Activated CD8-positive, alpha-beta T cell treated with anti-CD3 and anti-CD28 coated beads, Interleukin-2, amount 10 ng/mL, durations not matched to agents 7 days and 5 days (primary cell): ENCODE data around the gene GNB4. TPM values are rescaled to one million over a fixed set of nuclear protein-coding genes. Genes with fewer than 3 reads are reported as not detected.

Experiments used
- ATAC-seq: fragments of 150-1000 bp; cut with Tn5 transposase; one replicate; pipeline ENCODE4 v1.10.0; 2021; ENCODE audit warnings: moderate library complexity
- CTCF ChIA-PET: fragments of 350-600 bp; sonication (Branson Sonifier 250); formaldehyde crosslinking; loops from one replicate; lab custom pipeline; 2021; ENCODE audit warnings: antibody characterized with exemption; lab: Charles Lee
- POLR2A ChIA-PET: fragments of 350-600 bp; sonication (Branson Sonifier 250); formaldehyde crosslinking; loops from one replicate; lab custom pipeline; 2021; ENCODE audit warnings: antibody characterized with exemption; lab: Charles Lee
- DNase-seq: peaks from one replicate; pipeline ENCODE4 v3.0.0-alpha.2; 2020
- H3K27ac Mint-ChIP-seq: one replicate; pipeline ENCODE4 v1.8.0; 2021; ENCODE audit warnings: mild to moderate bottlenecking, mixed read lengths
- H3K27me3 Mint-ChIP-seq: one replicate; pipeline ENCODE4 v1.8.0; 2021; ENCODE audit warnings: low read depth, mixed read lengths
- H3K36me3 Mint-ChIP-seq: one replicate; pipeline ENCODE4 v1.8.0; 2021; ENCODE audit warnings: low read depth, mixed read lengths
- H3K4me1 Mint-ChIP-seq: one replicate; pipeline ENCODE4 v1.8.0; 2021; ENCODE audit warnings: low read depth, mixed read lengths
- H3K4me3 Mint-ChIP-seq: one replicate; pipeline ENCODE4 v1.8.0; 2021; ENCODE audit warnings: mild to moderate bottlenecking, mixed read lengths
- H3K9me3 Mint-ChIP-seq: one replicate; pipeline ENCODE4 v1.8.0; 2022; ENCODE audit warnings: mixed read lengths; ENCODE audit not compliant: insufficient read depth
- total RNA-seq, 2 experiments: library from RNA; stranded (reverse); gene quantifications; one replicate each; pipeline ENCODE4 v1.2.3, GENCODE V29; 2021

GNB4 gene
- total RNA-seq, 2 experiments from 2014 or later: 6.7 to 10.3 TPM

DNA sequence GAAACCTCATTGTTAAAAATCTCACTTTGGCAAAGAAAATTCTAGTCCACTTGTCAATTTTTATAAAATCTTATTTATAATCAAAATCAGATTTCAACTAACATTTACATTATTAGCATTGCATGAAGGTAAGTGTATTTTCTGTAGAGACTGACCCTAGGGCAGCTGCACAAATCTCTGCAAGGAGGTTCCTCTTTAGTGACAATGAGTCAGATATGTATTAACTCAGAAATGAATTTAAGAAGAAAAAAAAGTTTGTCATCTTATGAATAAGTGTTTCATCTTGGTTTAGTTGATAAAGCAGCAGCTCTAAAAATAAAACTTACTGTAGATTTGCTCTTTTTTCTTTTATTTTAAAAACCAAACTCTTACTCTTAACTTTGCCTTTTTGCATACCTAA, 9.0 kb upstream of the GNB4 start:
- H3K27ac Mint-ChIP-seq: no peak overlapping the region
- peaks cover 30% of the 10 kb centered on the region for H3K27me3 Mint-ChIP-seq
- CTCF ChIA-PET: interaction anchor here (0.9 kb wide), 1 partner anchor 9 kb away, joined by 3 read pairs; no protein-coding TSS in a partner anchor
- H3K9me3 Mint-ChIP-seq: no peaks in the 10 kb centered on the region
- H3K36me3 Mint-ChIP-seq: no peaks in the 10 kb centered on the region
- ATAC-seq (no peak), DNase-seq (no peak)
- POLR2A ChIA-PET: no interaction called here
- peaks cover 8% of the 10 kb centered on the region for H3K4me1 Mint-ChIP-seq
- H3K4me3 Mint-ChIP-seq: no peak overlapping the region

DNA sequence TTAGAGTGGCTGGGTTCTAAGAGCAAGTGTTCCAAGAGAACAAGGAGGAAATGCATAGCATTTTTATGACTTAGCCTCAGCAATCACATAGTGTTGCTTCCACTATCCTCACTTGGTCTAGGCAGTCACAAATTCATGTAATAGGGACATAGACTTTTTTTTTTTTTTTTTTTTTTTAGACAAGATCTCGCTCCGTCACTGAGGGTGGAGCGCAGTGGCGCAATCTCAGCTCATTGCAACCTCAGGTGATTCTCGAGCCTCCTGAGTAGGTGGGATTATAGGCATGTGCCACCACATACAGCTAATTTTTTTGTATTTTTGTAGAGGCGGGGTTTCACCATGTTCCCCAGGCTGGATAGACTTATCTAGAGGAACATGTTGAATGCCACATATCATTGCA, 4.7 kb upstream of the GNB4 start:
- POLR2A ChIA-PET: no interaction called here
- H3K27me3 Mint-ChIP-seq: peaks cover 52% of the 10 kb centered on the region
- DNase-seq: no peak
- no peaks in the 10 kb centered on the region for H3K9me3 Mint-ChIP-seq
- no peak overlapping the region for H3K27ac Mint-ChIP-seq
- H3K4me3 Mint-ChIP-seq: no peak overlapping the region
- H3K4me1 Mint-ChIP-seq: peaks cover 9% of the 10 kb centered on the region
- H3K36me3 Mint-ChIP-seq: peaks cover 2% of the 10 kb centered on the region
- CTCF ChIA-PET: no interaction called here
- ATAC-seq: no peak

DNA sequence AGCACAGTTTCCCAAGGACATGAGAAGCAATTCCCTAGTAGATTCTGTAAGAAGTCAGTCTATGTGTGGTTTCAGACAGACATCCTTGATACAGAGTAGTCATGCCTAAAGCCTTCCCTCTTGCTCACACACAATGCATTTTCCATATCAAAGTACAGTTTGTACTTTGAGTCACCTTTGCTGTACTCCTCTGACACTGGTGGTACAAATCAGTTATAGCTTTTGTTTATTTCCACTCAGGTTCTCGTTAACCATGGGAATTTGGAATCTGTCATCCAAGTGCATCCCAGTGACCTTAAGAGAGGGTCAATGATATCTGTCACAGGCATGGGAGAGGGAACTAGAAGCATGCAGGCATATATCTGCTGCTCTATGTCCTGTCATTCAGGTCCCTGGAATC, 3.6 kb upstream of the GNB4 start:
- H3K4me3 Mint-ChIP-seq: no peak overlapping the region
- ATAC-seq: no peak
- peaks cover 17% of the 10 kb centered on the region for H3K4me1 Mint-ChIP-seq
- H3K36me3 Mint-ChIP-seq: peaks cover 2% of the 10 kb centered on the region
- DNase-seq: no peak
- POLR2A ChIA-PET: no interaction called here
- CTCF ChIA-PET: no interaction called here
- no peak overlapping the region for H3K27ac Mint-ChIP-seq
- no peaks in the 10 kb centered on the region for H3K9me3 Mint-ChIP-seq
- peaks cover 59% of the 10 kb centered on the region for H3K27me3 Mint-ChIP-seq

DNA sequence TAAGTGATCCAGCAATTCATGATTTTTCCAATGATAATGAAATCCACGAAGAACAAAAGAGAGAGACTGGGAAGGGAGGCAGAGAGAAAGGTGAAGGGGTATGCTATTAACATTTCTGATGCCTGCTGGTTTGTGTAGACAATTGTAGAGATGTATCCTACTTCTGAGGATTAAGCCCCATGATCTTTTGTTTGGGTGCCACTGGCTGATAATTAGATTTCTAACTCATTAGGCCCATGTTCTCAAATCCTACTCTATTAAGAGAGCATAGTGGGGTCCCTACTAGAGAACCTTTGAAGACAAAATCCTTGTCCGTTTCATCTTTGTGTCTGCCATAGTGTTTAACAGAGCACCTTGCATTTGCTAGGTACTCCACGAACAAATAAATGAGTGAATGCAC, 2.7 kb upstream of the GNB4 start:
- Mint-ChIP-seq H3K9me3 (no peaks in the 10 kb centered on the region), H3K27ac (no peak overlapping the region), H3K4me3 (no peak overlapping the region), H3K27me3 (peaks cover 64% of the 10 kb centered on the region), H3K36me3 (peaks cover 2% of the 10 kb centered on the region), H3K4me1 (peaks cover 22% of the 10 kb centered on the region)
- ATAC-seq (no peak), DNase-seq (no peak)
- ChIA-PET CTCF (no interaction called here), POLR2A (no interaction called here)

DNA sequence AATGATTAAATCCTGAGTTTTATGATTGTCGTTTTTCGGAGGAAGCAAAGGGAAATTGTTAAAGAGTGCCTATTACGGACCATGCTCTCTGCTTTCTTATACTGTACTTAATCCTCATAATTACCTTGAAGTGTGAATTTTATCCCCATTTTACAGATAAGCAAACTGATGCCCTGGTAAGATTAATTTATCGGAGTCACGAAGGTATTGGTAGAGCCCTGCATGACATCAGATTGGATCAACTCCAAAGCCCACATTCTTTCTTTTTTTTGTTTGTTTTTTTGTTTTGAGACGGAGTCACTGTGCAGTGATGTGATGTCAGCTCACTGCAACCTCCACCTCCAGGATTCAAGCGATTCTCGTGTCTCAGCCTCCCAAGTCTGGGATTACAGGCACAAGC, 1.6 kb upstream of the GNB4 start:
- no peak overlapping the region for H3K4me3 Mint-ChIP-seq
- POLR2A ChIA-PET: no interaction called here
- CTCF ChIA-PET: no interaction called here
- H3K27ac Mint-ChIP-seq: no peak overlapping the region
- peaks cover 22% of the 10 kb centered on the region for H3K4me1 Mint-ChIP-seq
- H3K36me3 Mint-ChIP-seq: peaks cover 2% of the 10 kb centered on the region
- ATAC-seq (no peak), DNase-seq (no peak)
- H3K9me3 Mint-ChIP-seq: no peaks in the 10 kb centered on the region
- peaks cover 63% of the 10 kb centered on the region for H3K27me3 Mint-ChIP-seq

DNA sequence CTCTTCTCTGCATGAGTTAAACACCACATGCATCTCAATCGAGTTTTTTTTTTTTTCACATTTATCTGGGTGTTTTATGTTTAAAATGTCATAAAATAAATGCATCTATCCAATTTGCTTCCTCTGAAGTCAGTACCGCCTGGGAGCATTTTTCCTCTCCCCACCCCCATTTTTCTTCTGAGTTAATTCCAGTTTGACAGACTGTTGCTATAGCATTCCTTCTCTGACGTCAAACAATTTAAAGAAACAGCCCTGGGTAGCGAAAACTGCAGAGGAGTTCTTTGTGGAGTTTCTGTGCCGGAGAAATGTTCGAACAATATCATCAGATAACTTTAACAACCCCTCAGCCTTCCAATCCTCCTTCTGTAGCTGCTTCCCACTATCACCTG, 900 bp upstream of the GNB4 start:
- ATAC-seq: no peak
- Mint-ChIP-seq H3K4me1 (peaks cover 22% of the 10 kb centered on the region), H3K36me3 (peaks cover 2% of the 10 kb centered on the region), H3K9me3 (no peaks in the 10 kb centered on the region), H3K27ac (no peak overlapping the region), H3K27me3 (peaks cover 64% of the 10 kb centered on the region), H3K4me3 (peak overlapping the region; percentile 84)
- no peak for DNase-seq
- ChIA-PET CTCF (no interaction called here), POLR2A (interaction anchor here (1.4 kb wide), 1 partner anchor 110 kb away, joined by 4 read pairs; the partner anchor contains the start of gene ACTL6A)

DNA sequence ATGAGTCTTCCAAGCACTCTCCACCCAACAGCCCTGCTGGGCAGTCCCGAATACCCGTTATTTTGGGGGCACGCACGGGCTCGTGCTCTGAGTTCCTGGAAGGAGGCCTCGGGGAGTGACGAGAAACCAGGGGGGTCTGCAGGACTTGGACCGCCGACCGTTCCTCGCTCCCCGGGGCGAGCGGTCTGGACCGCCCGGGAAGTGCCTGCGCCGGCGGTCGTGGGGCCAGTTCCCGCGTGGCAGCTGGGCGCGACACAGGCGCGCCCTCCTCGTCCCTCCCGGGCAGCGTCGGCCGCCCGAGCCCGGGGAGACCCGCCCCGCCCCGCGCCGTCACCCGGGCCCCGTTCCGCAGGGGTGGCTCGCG, 387 bp downstream of the GNB4 start:
- Mint-ChIP-seq H3K27me3 (peaks cover 60% of the 10 kb centered on the region), H3K36me3 (peaks cover 2% of the 10 kb centered on the region), H3K9me3 (no peaks in the 10 kb centered on the region), H3K4me1 (peaks cover 22% of the 10 kb centered on the region), H3K4me3 (peak overlapping the region; percentile 85), H3K27ac (peak overlapping the region; percentile 79)
- CTCF ChIA-PET: interaction anchor here (0.6 to 1.5 kb wide), 2 partner anchors 112 to 158 kb away, joined by 3 to 4 read pairs; partner anchors contain the start of gene ACTL6A
- DNase-seq (no peak), ATAC-seq (peak; percentile 72)
- POLR2A ChIA-PET: interaction anchor here (1.4 kb wide), 1 partner anchor 112 kb away, joined by 4 read pairs; the partner anchor contains the start of gene ACTL6A

DNA sequence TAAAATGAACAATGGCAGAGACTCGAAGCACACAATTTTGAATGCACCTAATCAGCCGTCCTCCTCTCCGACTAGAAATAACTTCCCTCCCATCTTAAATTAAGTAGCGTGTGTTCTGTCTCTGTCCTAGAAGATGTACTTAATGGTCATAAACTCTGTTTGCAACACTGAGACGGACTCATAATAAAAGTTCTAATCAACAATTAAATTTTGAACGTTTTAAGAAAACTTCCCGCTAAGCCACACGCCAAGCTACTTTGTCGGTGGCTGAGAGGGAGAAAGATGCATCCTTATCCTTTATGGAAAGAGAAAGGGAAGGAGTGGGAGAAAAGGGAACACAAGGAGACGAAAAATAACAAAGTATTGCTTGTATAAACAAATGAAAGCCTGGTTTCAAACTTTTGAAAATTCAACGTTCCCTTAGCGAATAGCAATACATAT, 989 bp downstream of the GNB4 start:
- peaks cover 55% of the 10 kb centered on the region for H3K27me3 Mint-ChIP-seq
- peak overlapping the region; percentile 85 for H3K4me3 Mint-ChIP-seq
- peaks cover 2% of the 10 kb centered on the region for H3K36me3 Mint-ChIP-seq
- no peak for DNase-seq
- H3K9me3 Mint-ChIP-seq: no peaks in the 10 kb centered on the region
- no peak for ATAC-seq
- ChIA-PET CTCF (interaction anchor here (1.5 kb wide), 1 partner anchor 112 kb away, joined by 4 read pairs; the partner anchor contains the start of gene ACTL6A), POLR2A (no interaction called here)
- H3K4me1 Mint-ChIP-seq: peaks cover 22% of the 10 kb centered on the region
- H3K27ac Mint-ChIP-seq: peak overlapping the region; percentile 6

DNA sequence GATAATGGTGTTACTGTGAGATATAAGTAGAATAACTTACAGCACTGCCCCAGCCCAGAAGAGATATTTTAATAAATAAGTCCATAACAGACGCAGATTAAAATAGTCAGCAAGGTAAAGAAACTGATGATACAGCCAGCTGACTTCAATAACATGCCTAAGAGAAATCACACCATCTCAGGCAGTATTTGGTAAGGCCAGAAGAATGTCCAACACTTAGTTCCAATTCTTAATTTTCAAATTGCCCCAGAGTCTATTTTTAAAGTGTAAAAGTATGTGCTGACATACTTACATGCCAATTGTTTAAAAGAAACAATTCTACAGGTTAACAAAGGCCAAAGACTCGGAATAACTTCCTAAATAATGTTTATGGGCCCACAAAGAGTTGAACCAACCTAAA, 1.6 kb downstream of the GNB4 start:
- Mint-ChIP-seq H3K27me3 (peaks cover 52% of the 10 kb centered on the region), H3K36me3 (peaks cover 2% of the 10 kb centered on the region), H3K27ac (no peak overlapping the region), H3K4me3 (peak overlapping the region; percentile 85), H3K4me1 (peaks cover 22% of the 10 kb centered on the region), H3K9me3 (no peaks in the 10 kb centered on the region)
- ChIA-PET CTCF (interaction anchor here (0.6 kb wide), 1 partner anchor 387 kb away, joined by 3 read pairs; no protein-coding TSS in a partner anchor), POLR2A (no interaction called here)
- DNase-seq (no peak), ATAC-seq (no peak)

DNA sequence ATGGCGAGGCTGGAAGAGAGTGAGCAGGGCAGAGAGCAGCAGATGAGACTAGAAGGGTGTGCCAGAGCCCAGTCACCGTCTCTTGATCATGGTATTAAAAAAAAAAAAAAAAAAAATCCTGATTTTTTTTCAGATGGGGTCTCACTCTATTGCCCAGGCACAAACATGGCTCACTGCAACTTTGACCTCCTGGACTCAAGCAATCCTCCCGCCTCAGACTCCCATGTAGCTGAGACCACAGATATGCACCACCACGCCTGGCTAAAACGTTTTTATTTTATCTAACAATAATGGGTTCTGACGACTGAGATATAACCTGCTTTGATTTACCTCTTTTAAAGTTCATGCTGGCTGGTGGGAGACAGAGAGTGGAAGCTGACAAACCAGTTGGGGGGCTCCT, 4.0 kb downstream of the GNB4 start:
- POLR2A ChIA-PET: no interaction called here
- H3K9me3 Mint-ChIP-seq: no peaks in the 10 kb centered on the region
- CTCF ChIA-PET: interaction anchor here (0.6 to 1.2 kb wide), 4 partner anchors 16 to 116 kb away, joined by 3 to 4 read pairs (median 4); partner anchors contain the start of gene ACTL6A
- DNase-seq: no peak
- no peak overlapping the region for H3K4me3 Mint-ChIP-seq
- ATAC-seq: no peak
- no peak overlapping the region for H3K27ac Mint-ChIP-seq
- peaks cover 35% of the 10 kb centered on the region for H3K27me3 Mint-ChIP-seq
- peaks cover 2% of the 10 kb centered on the region for H3K36me3 Mint-ChIP-seq
- H3K4me1 Mint-ChIP-seq: peaks cover 20% of the 10 kb centered on the region

DNA sequence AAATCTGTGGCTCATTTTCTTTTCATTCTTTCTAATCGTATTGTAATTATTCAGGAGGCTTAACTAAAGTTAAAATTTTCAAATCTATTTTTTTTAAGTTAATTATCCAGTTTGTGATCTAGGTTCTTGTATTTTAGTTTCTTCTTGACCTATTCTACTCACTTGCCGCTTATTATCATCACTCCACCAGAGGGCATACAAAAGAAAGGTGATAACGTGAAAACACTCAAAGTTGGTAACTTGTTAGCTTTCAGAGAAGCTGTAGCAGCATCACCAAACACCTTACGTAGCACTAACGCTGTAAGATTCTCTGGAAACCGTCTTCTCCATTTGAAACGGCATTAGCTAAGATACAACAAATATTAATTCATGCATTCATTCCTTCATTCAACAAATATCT, 4.8 kb downstream of the GNB4 start:
- H3K27me3 Mint-ChIP-seq: peaks cover 31% of the 10 kb centered on the region

DNA sequence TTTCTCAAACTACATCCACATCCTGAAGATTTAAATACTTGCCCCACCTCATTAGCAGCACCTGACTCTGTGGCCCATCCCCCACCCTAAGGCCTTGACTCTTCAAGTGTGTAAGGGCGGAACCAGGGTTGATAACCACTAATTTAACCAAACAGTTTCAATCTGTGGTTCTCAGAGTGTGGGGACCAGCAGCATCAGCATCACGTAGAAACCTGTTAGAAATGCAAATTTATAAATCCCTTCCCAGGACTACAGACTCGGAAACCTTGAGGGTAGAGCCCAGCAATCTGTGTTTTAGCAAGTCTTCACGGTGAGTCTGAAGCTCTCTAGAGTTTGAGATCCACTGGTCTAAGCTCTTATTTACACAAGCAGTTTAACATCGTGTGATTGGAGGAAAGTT, 12.4 kb downstream of the GNB4 start:
- H3K4me3 Mint-ChIP-seq: no peak overlapping the region
- no peaks in the 10 kb centered on the region for H3K4me1 Mint-ChIP-seq
- ChIA-PET POLR2A (interaction anchor here (0.7 kb wide), 1 partner anchor 122 kb away, joined by 3 read pairs; no protein-coding TSS in a partner anchor), CTCF (no interaction called here)
- DNase-seq: no peak
- no peaks in the 10 kb centered on the region for H3K36me3 Mint-ChIP-seq
- no peaks in the 10 kb centered on the region for H3K9me3 Mint-ChIP-seq
- peaks cover 5% of the 10 kb centered on the region for H3K27me3 Mint-ChIP-seq
- no peak for ATAC-seq
- H3K27ac Mint-ChIP-seq: no peak overlapping the region

More for the DNA sequence above, 4.8 kb downstream of the GNB4 start:
- H3K9me3 Mint-ChIP-seq: no peaks in the 10 kb centered on the region
- H3K4me3 Mint-ChIP-seq: no peak overlapping the region
- CTCF ChIA-PET: interaction anchor here (0.6 to 1.2 kb wide), 4 partner anchors 16 to 116 kb away, joined by 3 to 4 read pairs (median 4); partner anchors contain the start of gene ACTL6A
- peaks cover 13% of the 10 kb centered on the region for H3K4me1 Mint-ChIP-seq
- ATAC-seq (no peak), DNase-seq (no peak)
- POLR2A ChIA-PET: no interaction called here
- H3K27ac Mint-ChIP-seq: no peak overlapping the region
- H3K36me3 Mint-ChIP-seq: peaks cover under 1% of the 10 kb centered on the region
